H1 (cell line): ENCODE results near the gene WDR89. TPM values are rescaled to one million over a fixed set of nuclear protein-coding genes. Genes with fewer than 3 reads are reported as not detected.

Source experiments
- EGR1 ChIP-seq: IDR thresholded peaks from 2 replicates; pipeline ENCODE4 v1.6.1; 2011; ENCODE audit warnings: low read depth, low read length, borderline replicate concordance
- GABPA ChIP-seq: IDR thresholded peaks from 2 replicates; pipeline ENCODE4 v1.6.1; 2011; ENCODE audit warnings: mild to moderate bottlenecking, low read length, moderate library complexity, borderline replicate concordance; ENCODE audit not compliant: insufficient read depth
- polyA plus RNA-seq, 7 experiments: library from polyadenylated mRNA; depleted of rRNA in 3 of 7; stranded (reverse) in 5 of 7; unstranded in 2 of 7; fragments of >200 nt in 5 of 7; fragments of 200-250 nt in 2 of 7; gene quantifications; 1 replicate in 5 of 7; 2 replicates in 1 of 7; 4 replicates in 1 of 7; pipeline versions ENCODE4 v1.2.1 to v1.2.3, GENCODE V29; 2011 to 2013; ENCODE audit warnings: missing spikeins in 2 of 7, mixed read lengths in 2 of 7
- total RNA-seq: library from RNA; stranded (reverse); fragmentation: NEBNext Ultra II Directional; extraction: Animal tissue kit (Norgen Biotek cat#: 25700); gene quantifications from 2 replicates; pipeline ENCODE4 v1.2.1, GENCODE V29; 2021

The WDR89 gene
- total and polyA plus RNA-seq, 2 of the 8 experiments (the other 6 are each of a cell fraction or from before 2014, with no cell fraction given), result 8.3 to 32.9 TPM

- TF ChIP-seq EGR1, result no peak
- TF ChIP-seq GABPA, result no peak
Measured at GRCh38 chr14:63632932-63633514, 8.6 kb downstream of the WDR89 start (continued).
